GM21528 (cell line): ENCODE measurements around the gene PLEKHH3.

Experiments
- ATAC-seq: cut with Tn5 transposase; IDR thresholded peaks from one replicate; pipeline ENCODE4 v1.9.1; 2021; ENCODE audit warnings: mild to moderate bottlenecking, moderate library complexity; ENCODE audit not compliant: unreplicated experiment, low FRiP score

The PLEKHH3 gene

GRCh38 chr17:42676424-42677011 is at the start of gene PLEKHH3:
TSS of gene PLEKHH3 (minus strand) at chr17:42676994. CDS start at chr17:42676563, 431 bp downstream.
- ATAC-seq, result peak; percentile 1

- no peak for ATAC-seq
Observed at GRCh38 chr17:42725143-42725542, 48.3 kb upstream of the PLEKHH3 start.

GRCh38 chr17:42723636-42724035 is 46.8 kb upstream of the PLEKHH3 start:
- no peak for ATAC-seq

- ATAC-seq, result no peak
Observed at GRCh38 chr17:42720996-42721583, 44.3 kb upstream of the PLEKHH3 start.

- ATAC-seq, result no peak
Observed at GRCh38 chr17:42709561-42709960, 32.8 kb upstream of the PLEKHH3 start.

- ATAC-seq, result no peak
Observed at GRCh38 chr17:42708588-42708987, 31.8 kb upstream of the PLEKHH3 start.

- ATAC-seq, result no peak
Observed at GRCh38 chr17:42706732-42707131, 29.9 kb upstream of the PLEKHH3 start.

- no peak for ATAC-seq
Observed at GRCh38 chr17:42704837-42705494, 28.2 kb upstream of the PLEKHH3 start.

GRCh38 chr17:42704490-42704836 is 27.7 kb upstream of the PLEKHH3 start:
- no peak for ATAC-seq

- no peak for ATAC-seq
Observed at GRCh38 chr17:42702446-42702845, 25.7 kb upstream of the PLEKHH3 start.

- no peak for ATAC-seq
Observed at GRCh38 chr17:42700586-42701289, 23.9 kb upstream of the PLEKHH3 start.

- no peak for ATAC-seq
Observed at GRCh38 chr17:42699415-42699740, 22.6 kb upstream of the PLEKHH3 start.

- no peak for ATAC-seq
Observed at GRCh38 chr17:42698736-42699414, 22.1 kb upstream of the PLEKHH3 start.

- no peak for ATAC-seq
Observed at GRCh38 chr17:42697108-42697811, 20.5 kb upstream of the PLEKHH3 start.

GRCh38 chr17:42695500-42695899 is 18.7 kb upstream of the PLEKHH3 start:
- no peak for ATAC-seq

- no peak for ATAC-seq
Observed at GRCh38 chr17:42694524-42694923, 17.7 kb upstream of the PLEKHH3 start.

- ATAC-seq, result no peak
Observed at GRCh38 chr17:42692489-42692888, 15.7 kb upstream of the PLEKHH3 start.

GRCh38 chr17:42691021-42691545 is 14.3 kb upstream of the PLEKHH3 start:
- ATAC-seq, result no peak

GRCh38 chr17:42690596-42690995 is 13.8 kb upstream of the PLEKHH3 start:
- ATAC-seq, result no peak

GRCh38 chr17:42687707-42688320 is 11.0 kb upstream of the PLEKHH3 start:
- no peak for ATAC-seq
